ENCODE measurements around the gene RDM1.
A peak's percentile ranks its signal among the peaks of the same experiment; 100 is the strongest.

GRCh38 chr17:35969558-35970380, 39.2 kb upstream of the RDM1 start:
- TF ChIP-seq CTCF (IDR thresholded peaks at IDR 0.05; ENCODE audit: borderline replicate concordance, extremely low read depth, low read length, poor library complexity, severe bottlenecking) (peak; percentile 93), EZH2 (IDR thresholded peaks at IDR 0.05; ENCODE audit: borderline replicate concordance, low read depth, low read length, severe bottlenecking) (no peak)

All from DND-41 (cell line).